Neuronal stem cell (in vitro differentiated cells): ENCODE measurements around the gene NRAP.

ENCODE experiments used
- DNase-seq: peaks from one replicate; pipeline ENCODE4 v3.0.0-alpha.2; 2013; ENCODE audit warnings: low spot score
- H2AFZ ChIP-seq: one replicate; pipeline ENCODE4 v1.6.1; 2013; ENCODE audit warnings: mild to moderate bottlenecking, low read length, inconsistent platforms
- H2AK5ac ChIP-seq: 2 replicates; pipeline ENCODE4 v1.6.1; 2013; ENCODE audit warnings: low read depth, mild to moderate bottlenecking, inconsistent platforms, low read length, moderate library complexity, mixed read lengths
- H2BK120ac ChIP-seq: 2 replicates; pipeline ENCODE4 v1.6.1; 2013; ENCODE audit warnings: low read depth, mild to moderate bottlenecking, inconsistent platforms, low read length, moderate library complexity, mixed read lengths
- H2BK12ac ChIP-seq: one replicate; pipeline ENCODE4 v1.6.1; 2013; ENCODE audit warnings: low read length, inconsistent platforms
- H2BK15ac ChIP-seq: 2 replicates; pipeline ENCODE4 v1.6.1; 2013; ENCODE audit warnings: mild to moderate bottlenecking, low read length, inconsistent platforms, mixed read lengths
- H2BK5ac ChIP-seq: one replicate; pipeline ENCODE4 v1.6.1; 2013; ENCODE audit warnings: inconsistent platforms, mild to moderate bottlenecking, low read length, moderate library complexity
- H3K14ac ChIP-seq: one replicate; pipeline ENCODE4 v1.6.1; 2013; ENCODE audit warnings: low read length, inconsistent platforms
- H3K18ac ChIP-seq: 2 replicates; pipeline ENCODE4 v1.6.1; 2013; ENCODE audit warnings: low read length, inconsistent platforms
- H3K23ac ChIP-seq: 2 replicates; pipeline ENCODE4 v1.6.1; 2013; ENCODE audit warnings: low read depth, mild to moderate bottlenecking, mixed read lengths, low read length, inconsistent platforms; ENCODE audit not compliant: poor library complexity
- H3K27ac ChIP-seq: replicated peaks from 3 replicates; pipeline ENCODE4 v1.5.1; 2013; ENCODE audit warnings: low read length, inconsistent platforms
- H3K27me3 ChIP-seq, 3 experiments: 2 replicates each; pipeline ENCODE4 v1.6.1; 2013; ENCODE audit warnings: low read length in 3 of 3, mild to moderate bottlenecking in 2 of 3, inconsistent platforms in 1 of 3, low read depth in 1 of 3, mixed read lengths in 1 of 3, moderate library complexity in 1 of 3; ENCODE audit not compliant: control insufficient read depth in 3 of 3, insufficient read depth in 3 of 3
- H3K36me3 ChIP-seq, 2 donors: replicated peaks in 1 of 2; 2 replicates each; pipeline ENCODE4 v1.6.1; 2013; ENCODE audit warnings: low read length in 2 of 2; ENCODE audit not compliant: control insufficient read depth in 2 of 2, insufficient read depth in 2 of 2
- H3K4ac ChIP-seq: 2 replicates; pipeline ENCODE4 v1.6.1; 2013; ENCODE audit warnings: inconsistent platforms, mild to moderate bottlenecking, low read length, moderate library complexity
- H3K4me1 ChIP-seq, 2 donors: 1 replicate in 1 of 2; 2 replicates in 1 of 2; pipeline ENCODE4 v1.6.1; 2013; ENCODE audit warnings: low read length in 2 of 2, low read depth in 1 of 2; ENCODE audit not compliant: control insufficient read depth in 2 of 2, insufficient read depth in 1 of 2
- H3K4me2 ChIP-seq: one replicate; pipeline ENCODE4 v1.6.1; 2013; ENCODE audit warnings: mild to moderate bottlenecking, low read length, inconsistent platforms; ENCODE audit not compliant: insufficient read depth, poor library complexity, severe bottlenecking
- H3K4me3 ChIP-seq, 2 donors: 2 replicates each; pipeline ENCODE4 v1.5.1; 2013; ENCODE audit warnings: low read length in 2 of 2, mild to moderate bottlenecking in 2 of 2, inconsistent platforms in 1 of 2, moderate library complexity in 1 of 2
- H3K79me1 ChIP-seq: one replicate; pipeline ENCODE4 v1.6.1; 2013; ENCODE audit warnings: low read depth, mild to moderate bottlenecking, inconsistent platforms, low read length, moderate library complexity
- H3K9ac ChIP-seq: one replicate; pipeline ENCODE4 v1.6.1; 2013; ENCODE audit warnings: mild to moderate bottlenecking, low read depth, low read length, inconsistent platforms; ENCODE audit not compliant: poor library complexity
- H3K9me3 ChIP-seq, 2 donors: replicated peaks in 1 of 2; 2 replicates each; pipeline versions ENCODE3 to v1.6.1; 2013; ENCODE audit warnings: low read length in 2 of 2, mild to moderate bottlenecking in 2 of 2, inconsistent platforms in 1 of 2, low read depth in 1 of 2, mixed read lengths in 1 of 2, moderate library complexity in 1 of 2; ENCODE audit not compliant: control insufficient read depth in 2 of 2, insufficient read depth in 1 of 2
- H4K8ac ChIP-seq: one replicate; pipeline ENCODE4 v1.6.1; 2013; ENCODE audit warnings: low read depth, mild to moderate bottlenecking, inconsistent platforms, low read length, moderate library complexity
- H4K91ac ChIP-seq: one replicate; pipeline ENCODE4 v1.6.1; 2013; ENCODE audit warnings: low read length, low read depth, mild to moderate bottlenecking, inconsistent platforms; ENCODE audit not compliant: poor library complexity
- WGBS, 2 donors: extraction: QIAGEN DNeasy Blood & Tissue Kit; methylation state at CpG; one replicate each; pipeline ENCODE4 v1.1.7; 2013; ENCODE audit warnings: missing lambda C conversion rate in 2 of 2, mixed read lengths in 1 of 2; ENCODE audit not compliant: insufficient read length in 2 of 2, insufficient replicate concordance in 1 of 2; ENCODE audit errors: extremely low coverage in 2 of 2; 5-methylcytosine and 5-hydroxymethylcytosine counted together

NRAP gene

DNA sequence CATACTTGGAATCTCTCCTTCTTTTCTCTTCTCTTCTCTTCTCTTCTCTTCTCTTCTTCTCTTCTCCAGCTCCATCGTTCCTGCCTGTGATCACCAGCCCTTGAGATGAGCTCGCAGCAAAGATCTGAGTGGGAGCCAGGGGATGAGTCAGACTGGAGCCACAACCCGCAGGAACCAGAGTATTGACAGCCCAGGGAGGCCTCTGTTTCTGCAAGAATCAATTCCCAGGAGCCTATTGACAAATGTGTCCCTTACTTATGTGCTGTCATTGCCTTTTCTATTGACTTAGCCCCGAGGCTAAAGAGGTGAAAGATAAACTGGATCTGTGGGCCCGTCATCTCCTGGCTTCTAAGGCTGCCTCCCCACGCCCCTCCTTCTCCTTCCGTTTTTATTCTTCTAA is 124.1 kb downstream of the NRAP start:
- H3K18ac ChIP-seq = no peak overlapping the region
- H2BK12ac ChIP-seq = no peak overlapping the region
- no peaks in the 10 kb centered on the region for H3K27me3 ChIP-seq
- H2AFZ ChIP-seq = no peak overlapping the region
- H2BK15ac ChIP-seq = no peak overlapping the region
- no peak overlapping the region for H4K8ac ChIP-seq
- no peak overlapping the region for H3K14ac ChIP-seq
- no peak overlapping the region for H4K91ac ChIP-seq
- no peak overlapping the region for H3K23ac ChIP-seq
- no peak overlapping the region for H2BK120ac ChIP-seq
- WGBS, 2 donors = no CpG with 5 or more reads among the region's 7 CpGs
- H3K36me3 ChIP-seq = no peaks in the 10 kb centered on the region
- H3K79me1 ChIP-seq = no peaks in the 10 kb centered on the region
- no peak overlapping the region for H3K9ac ChIP-seq
- H3K9me3 ChIP-seq = no peaks in the 10 kb centered on the region
- no peak overlapping the region for H2AK5ac ChIP-seq
- peaks cover 0 to 6% of the 10 kb centered on the region in 2 donors for H3K4me1 ChIP-seq
- H3K27ac ChIP-seq = no peak overlapping the region
- no peak overlapping the region for H3K4me3 ChIP-seq
- no peak for DNase-seq
- no peak overlapping the region for H3K4me2 ChIP-seq
- H3K4ac ChIP-seq = no peak overlapping the region
- no peak overlapping the region for H2BK5ac ChIP-seq
